Large intestine (tissue), 3 donors: ENCODE measurements around the gene CARD9. TPM values are rescaled to one million over a fixed set of nuclear protein-coding genes. Genes with fewer than 3 reads are reported as not detected.

ENCODE experiments used
- DNase-seq, 2 donors: peaks; one replicate each; pipeline versions ENCODE4 v3.0.0 to v3.0.0-alpha.2; 2013
- H3K27ac ChIP-seq: one replicate; pipeline ENCODE4 v1.5.1; 2013; ENCODE audit warnings: low read length
- H3K27me3 ChIP-seq: 2 replicates; pipeline ENCODE4 v1.6.1; 2013; ENCODE audit warnings: low read length; ENCODE audit not compliant: control insufficient read depth, insufficient read depth
- H3K36me3 ChIP-seq: 2 replicates; pipeline ENCODE4 v1.6.1; 2013; ENCODE audit warnings: low read length; ENCODE audit not compliant: control insufficient read depth, insufficient read depth
- H3K4me1 ChIP-seq: one replicate; pipeline ENCODE4 v1.6.1; 2013; ENCODE audit warnings: low read length; ENCODE audit not compliant: control insufficient read depth, insufficient read depth
- H3K4me3 ChIP-seq: one replicate; pipeline ENCODE4 v1.5.1; 2013; ENCODE audit warnings: low read length
- H3K9me3 ChIP-seq: one replicate; pipeline ENCODE4 v1.6.1; 2013; ENCODE audit warnings: mild to moderate bottlenecking, low read depth, low read length, moderate library complexity; ENCODE audit not compliant: control insufficient read depth
- WGBS: methylation state at CpG from one replicate; pipeline ENCODE4 v1.1.5; 2013; ENCODE audit warnings: low lambda C conversion rate; ENCODE audit not compliant: insufficient coverage; 5-methylcytosine and 5-hydroxymethylcytosine counted together
- polyA plus RNA-seq: library from polyadenylated mRNA; unstranded; fragments of 120-200 nt; gene quantifications from one replicate; pipeline ENCODE4 v1.2.1, GENCODE V29; 2013

The CARD9 gene
- polyA plus RNA-seq, 1 donor: 2.4 TPM

GRCh38 chr9:136372006-136372405 lies 1.5 kb downstream of the CARD9 start:
- no peak overlapping the region for H3K4me3 ChIP-seq
- no CpG with 5 or more reads among the region's 21 CpGs for WGBS
- H3K36me3 ChIP-seq: peaks cover 17% of the 10 kb centered on the region
- no peaks in the 10 kb centered on the region for H3K9me3 ChIP-seq
- H3K27ac ChIP-seq: no peak overlapping the region
- no peaks in the 10 kb centered on the region for H3K27me3 ChIP-seq
- no peak for DNase-seq
- peaks cover 15% of the 10 kb centered on the region for H3K4me1 ChIP-seq

GRCh38 chr9:136371533-136371880 lies 2.0 kb downstream of the CARD9 start:
- Histone ChIP-seq H3K36me3 (peaks cover 15% of the 10 kb centered on the region), H3K4me3 (no peak overlapping the region), H3K27ac (no peak overlapping the region), H3K27me3 (no peaks in the 10 kb centered on the region), H3K4me1 (peaks cover 15% of the 10 kb centered on the region), H3K9me3 (no peaks in the 10 kb centered on the region)
- no CpG with 5 or more reads among the region's 13 CpGs for WGBS
- no peak for DNase-seq

- no peak overlapping the region for H3K27ac ChIP-seq
- no peak for DNase-seq
- no peak overlapping the region for H3K4me3 ChIP-seq
- H3K4me1 ChIP-seq: peaks cover 15% of the 10 kb centered on the region
- no peaks in the 10 kb centered on the region for H3K9me3 ChIP-seq
- H3K27me3 ChIP-seq: no peaks in the 10 kb centered on the region
- WGBS: no CpG with 5 or more reads among the region's 54 CpGs
- peaks cover 13% of the 10 kb centered on the region for H3K36me3 ChIP-seq
Observed at GRCh38 chr9:136370687-136371532, 2.6 kb downstream of the CARD9 start.

- WGBS: no CpG with 5 or more reads among the region's 19 CpGs
- H3K9me3 ChIP-seq: no peaks in the 10 kb centered on the region
- no peak overlapping the region for H3K4me3 ChIP-seq
- H3K36me3 ChIP-seq: peaks cover 4% of the 10 kb centered on the region
- H3K27ac ChIP-seq: no peak overlapping the region
- peaks cover 15% of the 10 kb centered on the region for H3K4me1 ChIP-seq
- no peak for DNase-seq
- H3K27me3 ChIP-seq: peaks cover under 1% of the 10 kb centered on the region
Observed at GRCh38 chr9:136370037-136370436, 3.4 kb downstream of the CARD9 start.

- Histone ChIP-seq H3K27ac (no peak overlapping the region), H3K4me1 (peaks cover 15% of the 10 kb centered on the region), H3K9me3 (peaks cover 6% of the 10 kb centered on the region), H3K27me3 (peaks cover 14% of the 10 kb centered on the region), H3K36me3 (no peaks in the 10 kb centered on the region), H3K4me3 (no peak overlapping the region)
- no peak for DNase-seq
- WGBS: no CpG with 5 or more reads among the region's 18 CpGs
Observed at GRCh38 chr9:136368190-136368589, 5.3 kb downstream of the CARD9 start.

GRCh38 chr9:136367296-136368145 lies 5.9 kb downstream of the CARD9 start:
- Histone ChIP-seq H3K9me3 (peaks cover 6% of the 10 kb centered on the region), H3K27me3 (peaks cover 14% of the 10 kb centered on the region), H3K27ac (no peak overlapping the region), H3K36me3 (no peaks in the 10 kb centered on the region), H3K4me1 (peaks cover 13% of the 10 kb centered on the region), H3K4me3 (no peak overlapping the region)
- DNase-seq: no peak
- no CpG with 5 or more reads among the region's 45 CpGs for WGBS

- Histone ChIP-seq H3K4me3 (no peak overlapping the region), H3K27me3 (peaks cover 14% of the 10 kb centered on the region), H3K36me3 (peaks cover under 1% of the 10 kb centered on the region), H3K27ac (no peak overlapping the region), H3K9me3 (peaks cover 6% of the 10 kb centered on the region), H3K4me1 (peaks cover 14% of the 10 kb centered on the region)
- no peak for DNase-seq
- no CpG with 5 or more reads among the region's 9 CpGs for WGBS
Observed at GRCh38 chr9:136366826-136367225, 6.6 kb downstream of the CARD9 start.

GRCh38 chr9:136365775-136366222 lies 7.7 kb downstream of the CARD9 start:
- H3K4me3 ChIP-seq: no peak overlapping the region
- H3K9me3 ChIP-seq: peaks cover 6% of the 10 kb centered on the region
- H3K36me3 ChIP-seq: peaks cover 5% of the 10 kb centered on the region
- no CpG with 5 or more reads among the region's 9 CpGs for WGBS
- no peak for DNase-seq
- peaks cover 18% of the 10 kb centered on the region for H3K4me1 ChIP-seq
- H3K27me3 ChIP-seq: peaks cover 14% of the 10 kb centered on the region
- H3K27ac ChIP-seq: no peak overlapping the region

- WGBS: no CpG with 5 or more reads among the region's 31 CpGs
- H3K27me3 ChIP-seq: peaks cover 14% of the 10 kb centered on the region
- peaks cover 18% of the 10 kb centered on the region for H3K4me1 ChIP-seq
- H3K27ac ChIP-seq: no peak overlapping the region
- peaks cover 7% of the 10 kb centered on the region for H3K9me3 ChIP-seq
- H3K36me3 ChIP-seq: peaks cover 5% of the 10 kb centered on the region
- no peak overlapping the region for H3K4me3 ChIP-seq
- DNase-seq: no peak
Observed at GRCh38 chr9:136364942-136365774, 8.3 kb downstream of the CARD9 start.
